ENCODE results near the gene HOXB3. TPM values are rescaled to one million over a fixed set of nuclear protein-coding genes. Genes with fewer than 3 reads are reported as not detected.
"Not testable (repeated sequence)": the region's sequence is repeated elsewhere in the genome, so short reads cannot be mapped to it uniquely, and the experiment has no call there.

Gene HOXB3
- total and polyA plus RNA-seq, 2 of the 4 experiments (the other 2 are of a cell fraction) = 6.3 to 59.6 TPM

DNA sequence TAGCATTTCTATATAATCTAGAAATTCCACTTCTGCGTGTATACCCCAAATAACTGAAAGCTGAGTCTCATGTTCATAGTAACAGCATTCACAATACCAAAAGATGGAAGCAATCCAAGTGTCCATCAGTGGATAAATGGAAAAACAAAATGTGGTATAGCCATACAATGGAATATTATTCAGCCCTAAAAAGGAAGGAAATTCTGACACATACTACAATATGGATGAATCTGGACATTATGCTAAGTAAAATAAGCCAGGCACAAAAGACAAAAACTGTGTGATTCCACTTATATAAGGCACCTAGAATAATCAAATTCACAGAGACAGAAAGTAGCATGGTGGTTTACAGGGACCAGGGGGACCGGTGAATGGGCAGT, 79.7 kb downstream of the HOXB3 start:
- H3K79me1 ChIP-seq (ENCODE audit: low read depth in 1 of 2, low read length in 2 of 2) = no peaks in the 10 kb centered on the region
- intact Hi-C loops (cut with micrococcal nuclease) = no loop called here
- no peak overlapping the region for H3K14ac ChIP-seq (replicated peaks; ENCODE audit: low read depth, low read length)
- no peak overlapping the region for H2AK9ac ChIP-seq (replicated peaks; ENCODE audit: low read depth, low read length, poor library complexity)
- no peak overlapping the region for H4K5ac ChIP-seq (ENCODE audit: low read depth, low read length)
- 0 out of 2 replicates have a peak, but pooled peaks cover 3% of the 10 kb centered on the region for H3K9me1 ChIP-seq (ENCODE audit: insufficient read depth, low read length)
- H2AFZ ChIP-seq (replicated peaks; ENCODE audit: low read length, poor library complexity) = no peak overlapping the region
- no peak overlapping the region for H2BK5ac ChIP-seq (ENCODE audit: low read depth, low read length, poor library complexity, severe bottlenecking)
- H2BK120ac ChIP-seq (ENCODE audit: low read depth, low read length) = no peak overlapping the region
- H2AK5ac ChIP-seq (ENCODE audit: low read depth, low read length) = no peak overlapping the region
- no peak for DNase-seq
- H3K9ac ChIP-seq (ENCODE audit: low read depth, low read length) = no peak overlapping the region
- dilution Hi-C loops (cut with HindIII; ENCODE audit: low sequenced_read_pairs, unreplicated experiment) = no loop called here
- no peaks in the 10 kb centered on the region for H3K9me3 ChIP-seq (ENCODE audit: control insufficient read depth, insufficient read depth, low read length)
- no peak overlapping the region for H3K18ac ChIP-seq (ENCODE audit: low read depth, low read length)
- CTCF ChIA-PET = interaction anchor here (0.6 kb wide), 1 partner anchor 9 kb away, joined by 3 read pairs; no protein-coding TSS in a partner anchor
- no peaks in the 10 kb centered on the region for H4K20me1 ChIP-seq (ENCODE audit: insufficient read depth, low read length)
- H3K36me3 ChIP-seq (ENCODE audit: control insufficient read depth, insufficient read depth, low read length) = no peaks in the 10 kb centered on the region
- H3K27me3 ChIP-seq (ENCODE audit: control insufficient read depth, insufficient read depth, low read length) = peaks cover 16% of the 10 kb centered on the region
- no peak overlapping the region for H2BK15ac ChIP-seq (ENCODE audit: low read depth, low read length)
- POLR2A ChIA-PET (ENCODE audit: unreplicated experiment) = no interaction called here
- no peak overlapping the region for H4K8ac ChIP-seq (ENCODE audit: low read depth in 2 of 2, low read length in 2 of 2)
- no peak overlapping the region for H3K27ac ChIP-seq (ENCODE audit: insufficient read depth, low read length)
- H3K56ac ChIP-seq (ENCODE audit: extremely low read depth, insufficient read depth, low read length) = no peak overlapping the region
- no peak overlapping the region for H2BK20ac ChIP-seq (ENCODE audit: low read depth, low read length)
- no TSS peak for BruUV-seq (replicated peaks)
- in situ Hi-C loops (cut with MboI; ENCODE audit: low sequenced_read_pairs) = no loop called here
- WGBS, 2 experiments (ENCODE audit: extremely low coverage in 2 of 2, insufficient read length in 1 of 2) = no CpG with 5 or more reads among the region's 2 CpGs
- no peak overlapping the region for H3K23ac ChIP-seq (ENCODE audit: low read depth, low read length)
- no peak overlapping the region for H3K4ac ChIP-seq (ENCODE audit: low read depth, low read length)
- no peak overlapping the region for H3K4me2 ChIP-seq (ENCODE audit: low read depth, low read length)
- no peak overlapping the region for H4K91ac ChIP-seq (ENCODE audit: insufficient read depth, low read depth, low read length)
- no peak overlapping the region for H3K4me3 ChIP-seq (ENCODE audit: insufficient read depth, low read depth, low read length)
- no peak for ATAC-seq (ENCODE audit: low read depth)
- no peak for TF ChIP-seq CHD1 (IDR thresholded peaks at IDR 0.05; ENCODE audit: low read depth, low read length)
- H3K4me1 ChIP-seq (ENCODE audit: control insufficient read depth, insufficient read depth, low read length) = peaks cover 4% of the 10 kb centered on the region; the same call in 1 of the 2 replicates

DNA sequence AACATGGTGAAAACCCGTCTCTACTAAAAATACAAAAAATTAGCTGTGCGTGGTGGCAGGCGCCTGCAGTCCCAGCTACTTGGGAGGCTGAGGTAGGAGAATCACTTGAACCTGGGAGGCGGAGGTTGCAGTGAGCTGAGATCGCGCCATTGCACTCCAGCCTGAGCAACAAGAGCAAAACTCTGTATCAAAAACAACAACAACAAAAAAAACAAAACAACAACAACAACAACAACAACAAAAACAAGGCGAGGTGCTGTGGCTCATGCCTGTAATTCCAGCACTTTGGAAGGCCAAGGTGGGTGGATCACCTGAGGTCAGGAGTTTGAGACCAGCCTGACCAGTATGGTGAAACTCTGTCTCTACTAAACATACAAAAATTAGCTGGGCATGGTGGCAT, 80.3 kb downstream of the HOXB3 start:
- H2AK9ac ChIP-seq (replicated peaks; ENCODE audit: low read depth, low read length, poor library complexity); CTCF ChIA-PET: not testable (repeated sequence)

More for the DNA sequence above, 80.3 kb downstream of the HOXB3 start:
- DNase-seq; H3K4me1 ChIP-seq (ENCODE audit: control insufficient read depth, insufficient read depth, low read length); in situ Hi-C loops (cut with MboI; ENCODE audit: low sequenced_read_pairs); H3K36me3 ChIP-seq (ENCODE audit: control insufficient read depth, insufficient read depth, low read length); POLR2A ChIA-PET (ENCODE audit: unreplicated experiment); dilution Hi-C loops (cut with HindIII; ENCODE audit: low sequenced_read_pairs, unreplicated experiment); H3K18ac ChIP-seq (ENCODE audit: low read depth, low read length); H2BK5ac ChIP-seq (ENCODE audit: low read depth, low read length, poor library complexity, severe bottlenecking); H3K4ac ChIP-seq (ENCODE audit: low read depth, low read length); H3K56ac ChIP-seq (ENCODE audit: extremely low read depth, insufficient read depth, low read length); H2AFZ ChIP-seq (replicated peaks; ENCODE audit: low read length, poor library complexity); H2BK15ac ChIP-seq (ENCODE audit: low read depth, low read length); H3K9ac ChIP-seq (ENCODE audit: low read depth, low read length); intact Hi-C loops (cut with micrococcal nuclease); H3K27ac ChIP-seq (ENCODE audit: insufficient read depth, low read length); H3K9me3 ChIP-seq (ENCODE audit: control insufficient read depth, insufficient read depth, low read length); H3K79me1 ChIP-seq (ENCODE audit: low read depth in 1 of 2, low read length in 2 of 2); H4K8ac ChIP-seq (ENCODE audit: low read depth in 2 of 2, low read length in 2 of 2); H4K5ac ChIP-seq (ENCODE audit: low read depth, low read length); H2BK20ac ChIP-seq (ENCODE audit: low read depth, low read length); H4K20me1 ChIP-seq (ENCODE audit: insufficient read depth, low read length); H3K14ac ChIP-seq (replicated peaks; ENCODE audit: low read depth, low read length); BruUV-seq (replicated peaks); H3K9me1 ChIP-seq (ENCODE audit: insufficient read depth, low read length); ATAC-seq (ENCODE audit: low read depth); H3K23ac ChIP-seq (ENCODE audit: low read depth, low read length); H3K4me3 ChIP-seq (ENCODE audit: insufficient read depth, low read depth, low read length); H4K91ac ChIP-seq (ENCODE audit: insufficient read depth, low read depth, low read length); H3K4me2 ChIP-seq (ENCODE audit: low read depth, low read length); H2BK120ac ChIP-seq (ENCODE audit: low read depth, low read length); H2AK5ac ChIP-seq (ENCODE audit: low read depth, low read length): not testable (repeated sequence)
- WGBS, 2 experiments (ENCODE audit: extremely low coverage in 2 of 2, insufficient read length in 1 of 2) = no CpG with 5 or more reads among the region's 7 CpGs
- peaks cover 15% of the 10 kb centered on the region for H3K27me3 ChIP-seq (ENCODE audit: control insufficient read depth, insufficient read depth, low read length)
